ENCODE measurements around the gene PKP4.

DNA sequence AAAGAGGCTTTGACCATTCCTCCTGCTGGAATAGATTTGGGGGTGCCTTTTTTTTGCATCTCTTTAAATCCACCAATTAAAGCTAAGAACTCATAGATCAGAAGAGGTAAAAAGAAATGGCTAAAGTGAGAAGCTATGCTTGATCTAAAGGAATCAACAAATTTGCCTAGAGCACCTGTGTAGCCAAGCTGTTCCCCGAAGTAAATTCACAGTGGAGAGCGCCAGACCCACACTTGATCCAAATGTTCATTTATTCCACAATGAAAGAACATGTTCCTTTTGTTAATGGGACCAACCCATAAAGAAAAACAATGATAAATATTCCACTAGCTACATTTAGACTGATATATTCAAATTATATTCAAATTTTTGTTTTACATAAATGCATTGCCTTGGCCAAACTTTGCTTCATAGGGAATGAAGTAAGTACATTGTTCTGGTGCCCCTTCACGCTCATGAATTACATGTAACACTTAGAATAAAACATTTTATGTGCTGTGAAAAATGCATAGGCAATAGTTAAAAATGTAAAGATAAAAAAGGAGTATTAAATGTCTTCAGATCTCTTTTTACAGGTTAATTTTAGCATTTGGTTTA, 167.4 kb downstream of the PKP4 start:
- TF ChIP-seq, protein P1, sequence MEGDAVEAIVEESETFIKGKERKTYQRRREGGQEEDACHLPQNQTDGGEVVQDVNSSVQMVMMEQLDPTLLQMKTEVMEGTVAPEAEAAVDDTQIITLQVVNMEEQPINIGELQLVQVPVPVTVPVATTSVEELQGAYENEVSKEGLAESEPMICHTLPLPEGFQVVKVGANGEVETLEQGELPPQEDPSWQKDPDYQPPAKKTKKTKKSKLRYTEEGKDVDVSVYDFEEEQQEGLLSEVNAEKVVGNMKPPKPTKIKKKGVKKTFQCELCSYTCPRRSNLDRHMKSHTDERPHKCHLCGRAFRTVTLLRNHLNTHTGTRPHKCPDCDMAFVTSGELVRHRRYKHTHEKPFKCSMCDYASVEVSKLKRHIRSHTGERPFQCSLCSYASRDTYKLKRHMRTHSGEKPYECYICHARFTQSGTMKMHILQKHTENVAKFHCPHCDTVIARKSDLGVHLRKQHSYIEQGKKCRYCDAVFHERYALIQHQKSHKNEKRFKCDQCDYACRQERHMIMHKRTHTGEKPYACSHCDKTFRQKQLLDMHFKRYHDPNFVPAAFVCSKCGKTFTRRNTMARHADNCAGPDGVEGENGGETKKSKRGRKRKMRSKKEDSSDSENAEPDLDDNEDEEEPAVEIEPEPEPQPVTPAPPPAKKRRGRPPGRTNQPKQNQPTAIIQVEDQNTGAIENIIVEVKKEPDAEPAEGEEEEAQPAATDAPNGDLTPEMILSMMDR (conservative IDR thresholded peaks at IDR 0.05): no peak
- no peak for TF ChIP-seq EZH2 (IDR thresholded peaks at IDR 0.05; ENCODE audit: low read depth)

Data from PC-9 (cell line).